ENCODE results near the gene RIBC2.

RIBC2 gene

GRCh38 chr22:45476814-45477213 lies 63.3 kb downstream of the RIBC2 start:
- TF ChIP-seq PPARA (CRISPR knock-in tag; IDR thresholded peaks at IDR 0.05; ENCODE audit: borderline replicate concordance) (no peak), CSRNP3 (CRISPR knock-in tag; IDR thresholded peaks at IDR 0.05) (no peak), ZNF70 (CRISPR knock-in tag; IDR thresholded peaks at IDR 0.05) (no peak), BACH2 (CRISPR knock-in tag; IDR thresholded peaks at IDR 0.05; ENCODE audit: borderline replicate concordance) (no peak), POU6F1 (CRISPR knock-in tag; IDR thresholded peaks at IDR 0.05; ENCODE audit: borderline replicate concordance, low read depth) (no peak), TSHZ2 (CRISPR knock-in tag; IDR thresholded peaks at IDR 0.05) (no peak), CREB5 (CRISPR knock-in tag; IDR thresholded peaks at IDR 0.05; ENCODE audit: low read depth) (no peak), ZNF8 (CRISPR knock-in tag; IDR thresholded peaks at IDR 0.05) (no peak), ZFP30 (CRISPR knock-in tag; IDR thresholded peaks at IDR 0.05) (no peak), RARB (CRISPR knock-in tag; IDR thresholded peaks at IDR 0.05) (no peak), ESRRG (CRISPR knock-in tag; IDR thresholded peaks at IDR 0.05) (no peak)
- ATAC-seq, result no peak

- no peak for ATAC-seq
- no peak for TF ChIP-seq ZNF8 (CRISPR knock-in tag; IDR thresholded peaks at IDR 0.05)
- no peak for TF ChIP-seq ARNTL (CRISPR knock-in tag; IDR thresholded peaks at IDR 0.05; ENCODE audit: borderline replicate concordance, low read depth)
- TF ChIP-seq BACH2 (CRISPR knock-in tag; IDR thresholded peaks at IDR 0.05; ENCODE audit: borderline replicate concordance), result no peak
Measured at GRCh38 chr22:45477366-45478107, 64.0 kb downstream of the RIBC2 start.

- peak; percentile 60 for ATAC-seq
- no peak for TF ChIP-seq SNAI2 (CRISPR knock-in tag; IDR thresholded peaks at IDR 0.05)
- no peak for TF ChIP-seq PATZ1 (CRISPR knock-in tag; IDR thresholded peaks at IDR 0.05; ENCODE audit: borderline replicate concordance)
Measured at GRCh38 chr22:45478108-45478771, 64.7 kb downstream of the RIBC2 start.

- no peak for ATAC-seq
- TF ChIP-seq PATZ1 (CRISPR knock-in tag; IDR thresholded peaks at IDR 0.05; ENCODE audit: borderline replicate concordance) (no peak), ZNF70 (CRISPR knock-in tag; IDR thresholded peaks at IDR 0.05) (no peak), CREB5 (CRISPR knock-in tag; IDR thresholded peaks at IDR 0.05; ENCODE audit: low read depth) (no peak), ZFP3 (CRISPR knock-in tag; IDR thresholded peaks at IDR 0.05) (no peak), CSDC2 (CRISPR knock-in tag; IDR thresholded peaks at IDR 0.05) (no peak), BACH2 (CRISPR knock-in tag; IDR thresholded peaks at IDR 0.05; ENCODE audit: borderline replicate concordance) (no peak), GLIS3 (CRISPR knock-in tag; IDR thresholded peaks at IDR 0.05) (no peak), TOX (CRISPR knock-in tag; IDR thresholded peaks at IDR 0.05; ENCODE audit: borderline replicate concordance) (no peak), OSR1 (CRISPR knock-in tag; IDR thresholded peaks at IDR 0.05) (no peak), CSRNP3 (CRISPR knock-in tag; IDR thresholded peaks at IDR 0.05) (no peak), ISL1 (CRISPR knock-in tag; IDR thresholded peaks at IDR 0.05) (no peak), TCF4 (CRISPR knock-in tag; IDR thresholded peaks at IDR 0.05; ENCODE audit: borderline replicate concordance) (no peak)
Measured at GRCh38 chr22:45480717-45481116, 67.2 kb downstream of the RIBC2 start.
